CD4-positive, alpha-beta T cell treated with Interleukin-2 at 100 ng/mL for 4 hours (primary cell): ENCODE measurements around the gene DISC1.
"Not testable (repeated sequence)": the region's sequence is repeated elsewhere in the genome, so short reads cannot be mapped to it uniquely, and the experiment has no call there.

Source experiments
- DNase-seq: peaks from one replicate; pipeline ENCODE4 v3.0.0-alpha.2; 2020; ENCODE audit warnings: low spot score

The DISC1 gene

GRCh38 chr1:231959225-231959884, 332.8 kb downstream of the DISC1 start:
- no peak for DNase-seq

DNA sequence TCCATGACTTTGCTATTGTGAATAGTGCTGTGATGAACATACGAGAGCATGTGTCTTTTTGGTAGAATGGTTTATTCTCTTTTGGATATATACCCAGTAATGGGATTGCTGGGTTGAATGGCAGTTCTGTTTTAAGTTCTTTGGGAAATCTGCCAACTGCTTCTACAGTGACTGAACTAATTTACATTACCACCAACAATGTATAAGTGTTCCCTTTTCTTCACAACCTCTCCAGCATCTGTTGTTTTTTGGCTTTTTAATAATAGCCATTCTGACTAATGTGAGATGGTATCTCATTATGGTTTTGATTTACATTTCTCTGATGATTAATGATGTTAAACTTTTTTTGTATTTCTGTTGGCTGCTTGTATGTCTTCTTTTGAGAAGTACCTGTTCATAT, 335.2 kb downstream of the DISC1 start:
- DNase-seq: not testable (repeated sequence)

DNA sequence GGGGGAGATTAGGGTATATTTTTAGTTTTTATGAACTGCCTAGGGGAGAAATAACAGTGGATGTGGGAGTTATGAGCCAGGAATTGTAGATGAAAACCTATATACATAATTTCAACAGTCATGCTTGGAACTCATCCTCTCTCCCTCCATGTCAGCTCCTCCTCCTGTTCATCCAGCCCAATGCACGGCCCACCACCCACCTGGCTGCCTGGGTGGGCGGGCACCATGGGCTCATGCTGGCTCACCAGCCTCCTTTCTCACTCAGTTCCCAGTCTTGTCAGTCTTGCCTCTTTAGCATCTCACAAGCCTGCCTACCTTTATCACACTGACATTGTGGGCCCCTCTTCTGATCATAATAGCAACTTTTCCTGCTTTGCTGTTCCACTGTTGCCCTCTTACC, 336.0 kb downstream of the DISC1 start:
- DNase-seq: no peak

- DNase-seq: no peak
Observed at GRCh38 chr1:231964241-231964640, 337.7 kb downstream of the DISC1 start.

DNA sequence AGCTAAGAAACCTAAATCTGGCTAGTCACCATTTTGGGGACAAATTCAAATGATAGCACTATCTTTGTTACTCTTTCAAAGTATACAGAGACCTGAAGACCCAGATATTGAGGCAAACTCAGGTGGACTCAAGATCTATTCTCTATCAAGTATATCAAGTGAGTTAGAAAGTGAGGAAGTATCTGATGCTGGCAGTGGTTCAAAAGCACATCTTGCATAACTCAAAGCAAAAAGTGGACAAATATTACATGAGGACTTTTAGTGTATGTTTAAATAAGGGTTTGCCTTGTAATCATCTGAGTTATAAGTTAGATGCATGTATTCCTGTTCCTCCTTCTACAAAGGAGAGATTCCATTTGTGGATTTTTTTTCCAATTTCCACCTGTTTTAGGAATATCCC, 338.4 kb downstream of the DISC1 start:
- DNase-seq: no peak

- no peak for DNase-seq
Observed at GRCh38 chr1:231965615-231966014, 339.0 kb downstream of the DISC1 start.

- DNase-seq: no peak
Observed at GRCh38 chr1:231966983-231967382, 340.4 kb downstream of the DISC1 start.

DNA sequence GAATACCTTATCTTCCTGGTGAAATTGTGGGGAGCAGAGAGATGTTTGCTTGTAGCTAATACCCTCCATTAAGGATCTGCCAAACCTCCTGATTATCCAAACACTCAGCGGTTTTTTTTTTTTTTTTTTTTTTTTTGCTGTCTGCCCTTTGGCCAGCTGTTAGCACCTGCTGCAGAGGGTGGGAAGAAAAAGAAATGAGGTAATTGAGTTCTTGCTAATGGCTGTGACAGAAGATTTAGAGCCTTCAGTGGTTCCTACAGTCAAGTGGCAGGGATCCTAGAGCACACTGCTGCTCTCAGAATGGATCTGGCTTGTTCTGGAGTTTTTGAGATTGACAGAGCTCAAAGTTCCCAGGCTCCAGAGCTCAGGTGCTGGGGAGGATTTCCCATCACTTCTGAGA, 342.5 kb downstream of the DISC1 start:
- DNase-seq: no peak

DNA sequence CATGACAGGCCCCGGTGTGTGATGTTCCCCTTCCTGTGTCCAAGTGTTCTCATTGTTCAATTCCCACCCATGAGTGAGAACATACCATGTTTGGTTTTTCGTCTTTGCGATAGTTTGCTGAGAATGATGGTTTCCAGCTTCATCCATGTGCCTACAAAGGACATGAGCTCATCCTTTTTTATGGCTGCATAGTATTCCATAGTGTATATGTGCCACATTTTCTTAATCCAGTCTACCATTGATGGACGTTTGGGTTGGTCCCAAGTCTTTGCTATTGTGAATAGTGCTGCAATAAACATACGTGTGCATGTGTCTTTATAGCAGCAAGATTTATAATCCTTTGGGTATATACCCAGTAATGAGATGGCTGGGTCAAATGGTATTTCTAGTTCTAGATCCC, 343.2 kb downstream of the DISC1 start:
- not testable (repeated sequence) for DNase-seq

DNA sequence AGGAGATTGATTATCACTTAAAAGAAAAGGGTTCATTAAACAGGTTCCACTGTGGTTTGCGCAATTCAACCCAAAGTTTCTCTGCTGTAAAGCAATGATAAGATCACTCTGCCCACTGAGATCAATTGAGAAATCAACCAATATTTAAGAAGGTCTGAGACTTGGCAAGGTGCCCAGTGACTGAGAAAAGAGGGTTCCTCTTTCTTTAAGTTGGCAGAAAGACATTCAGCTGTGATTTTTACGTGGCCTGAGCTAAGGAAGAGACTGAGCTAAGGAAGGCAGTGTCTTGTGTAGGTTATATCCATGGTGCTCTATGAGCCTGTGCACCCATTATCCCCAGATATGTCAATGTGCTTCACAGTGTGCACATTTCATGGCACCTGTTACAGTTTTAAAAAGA, 344.1 kb downstream of the DISC1 start:
- no peak for DNase-seq

DNA sequence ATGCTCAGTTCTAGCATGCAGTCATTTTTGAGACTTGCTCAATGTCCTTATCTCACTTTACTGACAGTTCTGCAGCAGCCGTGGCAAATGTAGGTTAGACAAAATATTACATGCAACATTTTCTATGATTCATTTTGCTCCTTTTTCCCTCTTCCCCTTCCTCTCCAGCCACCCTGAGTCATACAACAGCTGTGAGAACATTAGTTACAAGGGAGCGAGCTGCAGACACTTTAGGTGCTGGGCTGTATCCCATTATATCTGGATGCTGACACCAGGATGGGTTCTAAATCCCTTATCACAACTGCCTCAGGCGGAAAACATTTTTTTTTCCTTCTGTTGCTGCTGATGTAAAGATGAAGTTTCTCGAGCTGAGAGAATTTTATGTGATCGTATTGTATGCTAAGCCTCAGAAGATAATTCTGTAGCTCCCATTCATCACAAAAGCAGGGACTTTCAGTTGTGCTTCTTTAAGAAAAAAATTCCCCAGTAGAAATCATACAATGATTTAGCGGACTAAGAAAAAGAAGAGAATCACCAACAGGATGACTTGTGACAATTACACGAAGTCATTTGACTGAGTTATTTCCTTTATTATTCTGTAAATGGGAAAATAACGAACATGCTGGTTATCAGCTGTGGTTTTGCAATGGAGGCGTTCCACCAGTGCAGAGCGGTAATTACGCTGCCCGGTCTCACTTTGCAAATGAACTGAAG, 345.0 kb downstream of the DISC1 start:
- peak; percentile 2 for DNase-seq

GRCh38 chr1:231972111-231972445, 345.5 kb downstream of the DISC1 start:
- DNase-seq: no peak

DNA sequence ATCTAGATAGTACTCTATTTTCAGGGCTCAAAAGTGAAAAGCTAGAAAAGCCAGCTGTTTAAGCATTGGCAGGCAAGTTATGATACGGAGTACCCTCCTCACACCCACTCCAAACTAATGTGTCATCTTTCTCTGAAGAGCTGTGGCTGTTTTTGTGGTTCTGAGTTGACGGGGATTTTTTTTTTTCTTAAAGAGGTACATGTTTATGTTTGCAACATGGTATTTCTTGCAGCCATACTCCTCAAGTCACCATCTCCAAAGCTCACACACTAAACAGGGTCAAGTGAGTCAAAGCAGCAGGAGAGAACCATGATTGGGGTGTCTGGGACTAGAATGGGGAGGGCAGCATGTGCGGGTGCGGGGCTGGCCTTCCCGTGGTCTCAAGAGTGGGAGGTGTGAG, 347.2 kb downstream of the DISC1 start:
- DNase-seq: peak; percentile 12

DNA sequence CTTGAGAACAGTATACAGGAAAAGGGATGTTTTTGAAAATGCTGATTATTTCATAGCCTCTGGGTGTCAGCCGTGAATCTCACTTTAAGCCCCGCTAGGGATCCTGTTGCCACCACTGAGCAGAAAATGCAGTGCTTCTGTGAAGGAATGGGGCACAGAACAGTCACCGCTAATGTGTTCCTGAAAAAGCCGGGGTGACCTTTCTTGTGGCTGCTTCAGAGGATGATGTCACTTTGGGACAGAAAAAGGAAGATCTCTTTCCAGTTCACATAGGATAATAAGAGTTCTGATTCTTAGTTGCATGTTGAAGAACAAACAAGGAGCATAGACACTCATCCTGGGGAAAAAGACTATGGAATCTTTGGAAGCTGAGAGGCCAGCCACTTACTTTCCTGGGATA, 349.6 kb downstream of the DISC1 start:
- DNase-seq: no peak

GRCh38 chr1:231981675-231982074, 355.1 kb downstream of the DISC1 start:
- DNase-seq: no peak

DNA sequence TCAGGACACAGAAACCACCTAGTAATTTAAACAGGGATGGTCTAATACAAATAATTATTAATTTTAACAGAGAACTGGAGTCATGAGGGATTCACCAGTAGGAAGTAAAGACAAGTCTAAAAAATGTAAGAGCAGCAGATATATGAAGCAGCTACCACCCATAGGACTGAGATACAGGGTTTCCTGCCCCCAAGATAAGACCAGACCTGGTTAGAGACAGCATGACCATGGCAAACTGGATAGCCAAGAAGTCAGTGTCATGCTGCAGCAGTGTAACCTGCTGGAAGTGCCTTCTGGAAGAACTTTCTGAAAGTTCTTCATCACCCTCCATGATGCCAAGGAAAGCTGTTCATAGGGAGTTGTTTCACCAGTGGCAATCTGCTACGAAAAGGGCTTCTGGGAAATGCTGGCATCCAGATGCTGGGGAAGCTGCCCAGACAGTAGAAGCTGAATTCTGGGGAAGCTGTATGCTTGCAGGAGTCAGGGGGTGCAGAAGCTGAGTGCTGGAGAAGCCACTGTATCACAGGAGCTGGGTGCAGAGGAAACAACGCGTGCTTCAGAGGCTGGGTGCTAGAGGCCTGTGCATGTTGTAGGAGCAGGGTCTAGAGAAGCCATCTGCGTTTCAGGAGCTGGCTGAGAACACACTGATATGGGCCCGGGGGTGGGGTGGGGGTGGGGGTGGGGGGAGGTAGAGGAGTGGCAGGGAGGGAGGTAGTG, 356.4 kb downstream of the DISC1 start:
- DNase-seq: no peak

DNA sequence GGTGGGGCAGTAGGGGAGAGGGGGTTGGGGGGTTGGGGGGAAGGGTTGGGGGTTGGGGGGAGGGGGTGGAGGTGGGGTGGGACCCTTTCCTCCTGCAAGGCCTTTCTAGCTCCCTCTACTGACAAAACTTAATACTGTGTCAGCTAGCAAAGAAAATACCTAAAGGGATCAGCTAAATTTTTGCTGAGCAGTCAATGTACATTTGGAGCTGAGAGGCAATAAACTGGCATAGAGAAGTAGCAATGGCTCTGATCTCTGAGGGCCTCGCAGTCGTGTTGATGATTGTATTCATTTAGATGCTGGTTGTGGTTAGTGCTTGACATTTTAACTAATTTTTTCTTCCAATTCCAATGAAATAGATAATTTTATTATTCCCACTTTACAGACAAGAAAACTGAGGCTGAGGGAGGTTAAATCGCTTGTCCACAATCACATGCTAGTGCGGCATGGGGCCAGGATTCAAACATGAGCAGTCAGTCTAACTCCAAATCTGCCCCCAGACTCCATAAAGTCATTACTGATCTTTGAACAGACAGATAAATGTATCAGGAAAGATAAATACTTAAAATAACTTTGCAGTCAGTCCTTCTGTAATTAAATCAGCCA, 357.1 kb downstream of the DISC1 start:
- DNase-seq: no peak

- DNase-seq: no peak
Observed at GRCh38 chr1:231985296-231986023, 358.9 kb downstream of the DISC1 start.

- no peak for DNase-seq
Observed at GRCh38 chr1:231986631-231987336, 360.2 kb downstream of the DISC1 start.

GRCh38 chr1:231990388-231990787, 363.8 kb downstream of the DISC1 start:
- no peak for DNase-seq

- no peak for DNase-seq
Observed at GRCh38 chr1:231991231-231991630, 364.6 kb downstream of the DISC1 start.
